GM21381 (cell line): ENCODE results near the gene TGFB1I1.
"Not testable (repeated sequence)": the region's sequence is repeated elsewhere in the genome, so short reads cannot be mapped to it uniquely, and the experiment has no call there.

Source experiments
- ATAC-seq: cut with Tn5 transposase; IDR thresholded peaks from one replicate; pipeline ENCODE4 v1.9.1; 2021; ENCODE audit warnings: mild to moderate bottlenecking, moderate library complexity; ENCODE audit not compliant: unreplicated experiment

Gene TGFB1I1

GRCh38 chr16:31471875-31472708, at the start of gene TGFB1I1:
Gene TGFB1I1, plus strand, starts transcription at chr16:31472152. Its CDS starts 37 bp downstream, at chr16:31472189.
- no peak for ATAC-seq

GRCh38 chr16:31423241-31423640, 48.7 kb upstream of the TGFB1I1 start:
- no peak for ATAC-seq

- no peak for ATAC-seq
These were observed 48.2 kb upstream of the TGFB1I1 start for GRCh38 chr16:31423801-31424200.

- no peak for ATAC-seq
These were observed 44.3 kb upstream of the TGFB1I1 start for GRCh38 chr16:31427441-31428278.

GRCh38 chr16:31428279-31428597, 43.7 kb upstream of the TGFB1I1 start, which contains the start of gene COX6A2:
Gene COX6A2, minus strand, starts transcription at chr16:31428360. Its CDS starts 35 bp downstream, at chr16:31428325.
- no peak for ATAC-seq

GRCh38 chr16:31428638-31429247, 43.2 kb upstream of the TGFB1I1 start:
- ATAC-seq = no peak

- ATAC-seq = no peak
These were observed 42.6 kb upstream of the TGFB1I1 start for GRCh38 chr16:31429314-31429713.

GRCh38 chr16:31429796-31430195, 42.2 kb upstream of the TGFB1I1 start:
- no peak for ATAC-seq

- no peak for ATAC-seq
These were observed 41.4 kb upstream of the TGFB1I1 start for GRCh38 chr16:31430380-31431052.

GRCh38 chr16:31435341-31436220, 36.4 kb upstream of the TGFB1I1 start:
- no peak for ATAC-seq

GRCh38 chr16:31436221-31437045, 35.5 kb upstream of the TGFB1I1 start:
- ATAC-seq = no peak

- no peak for ATAC-seq
These were observed 33.5 kb upstream of the TGFB1I1 start for GRCh38 chr16:31438414-31438813.

GRCh38 chr16:31439023-31439422, 32.9 kb upstream of the TGFB1I1 start:
- ATAC-seq = not testable (repeated sequence)

- no peak for ATAC-seq
These were observed 32.4 kb upstream of the TGFB1I1 start for GRCh38 chr16:31439519-31439918.

GRCh38 chr16:31440516-31441184, 31.3 kb upstream of the TGFB1I1 start:
- ATAC-seq = no peak

GRCh38 chr16:31441956-31442355, 30.0 kb upstream of the TGFB1I1 start:
- no peak for ATAC-seq

- not testable (repeated sequence) for ATAC-seq
These were observed 26.0 kb upstream of the TGFB1I1 start for GRCh38 chr16:31445931-31446330.

- no peak for ATAC-seq
These were observed 20.8 kb upstream of the TGFB1I1 start for GRCh38 chr16:31451201-31451600.
